B cell (primary cell): ENCODE data around the gene ZYG11A. TPM values are rescaled to one million over a fixed set of nuclear protein-coding genes. Genes with fewer than 3 reads are reported as not detected.

Source experiments
- ATAC-seq: fragments of 200-7000 bp; cut with Tn5 transposase; one replicate; pipeline ENCODE4 v1.10.0; 2021; ENCODE audit warnings: low read depth, mild to moderate bottlenecking, moderate number of reproducible peaks, moderate library complexity
- CTCF ChIA-PET: fragments of 350-600 bp; sonication (Branson Sonifier 250); formaldehyde crosslinking; loops from one replicate; lab custom pipeline; 2021; ENCODE audit warnings: antibody characterized with exemption, inconsistent platforms; lab: Charles Lee
- POLR2A ChIA-PET: fragments of 350-600 bp; sonication (Branson Sonifier 250); formaldehyde crosslinking; loops from one replicate; lab custom pipeline; 2021; ENCODE audit warnings: antibody characterized with exemption; lab: Charles Lee
- DNase-seq: peaks from one replicate; pipeline ENCODE4 v3.0.0; 2013
- H2AFZ ChIP-seq: 2 replicates; pipeline ENCODE4 v1.6.1; 2012; ENCODE audit warnings: mild to moderate bottlenecking, low read depth, low read length; ENCODE audit not compliant: insufficient read depth, poor library complexity, severe bottlenecking
- H3K27ac ChIP-seq, 2 donors: 1 replicate in 1 of 2; 2 replicates in 1 of 2; pipeline ENCODE4 v1.5.1; 2012 to 2013; ENCODE audit warnings: low read length in 2 of 2, mild to moderate bottlenecking in 2 of 2, moderate library complexity in 1 of 2
- H3K27me3 ChIP-seq, 4 experiments: fragments of 200-600 bp in 1 of 4; sonication (generic) in 1 of 4; replicated peaks in 1 of 4; 1 replicate in 2 of 4; 2 replicates in 2 of 4; pipeline versions ENCODE4 v1.6.1 to v1.7.0; 2013 to 2016; ENCODE audit warnings: low read length in 3 of 4, mild to moderate bottlenecking in 2 of 4, mixed read lengths in 1 of 4, moderate library complexity in 1 of 4; ENCODE audit not compliant: insufficient read depth in 4 of 4, control insufficient read depth in 3 of 4; ENCODE audit errors: control extremely low read depth in 1 of 4
- H3K36me3 ChIP-seq, 2 experiments: replicated peaks in 1 of 2; 1 replicate in 1 of 2; 2 replicates in 1 of 2; pipeline versions ENCODE4 v1.6.1 to v1.7.1; 2013; ENCODE audit warnings: low read length in 1 of 2; ENCODE audit not compliant: insufficient read depth in 2 of 2, control insufficient read depth in 1 of 2; ENCODE audit errors: control extremely low read depth in 1 of 2, extremely low read depth in 1 of 2
- H3K4me1 ChIP-seq, 2 donors: fragments of 200-600 bp in 1 of 2; sonication (generic) in 1 of 2; 1 replicate in 1 of 2; 2 replicates in 1 of 2; pipeline versions ENCODE4 v1.5.1 to v1.6.1; 2013 to 2017; ENCODE audit warnings: low read length in 2 of 2; ENCODE audit not compliant: control insufficient read depth in 2 of 2, insufficient read depth in 2 of 2
- H3K4me2 ChIP-seq: replicated peaks from 2 replicates; pipeline ENCODE3; 2012; ENCODE audit warnings: mild to moderate bottlenecking, low read depth, low read length; ENCODE audit not compliant: poor library complexity, severe bottlenecking
- H3K4me3 ChIP-seq, 5 experiments: fragments of 200-600 bp in 1 of 5; sonication (generic) in 1 of 5; 1 replicate in 3 of 5; 2 replicates in 2 of 5; pipeline versions ENCODE4 v1.5.1 to v1.7.0; 2011 to 2016; ENCODE audit warnings: low read length in 4 of 5, mild to moderate bottlenecking in 4 of 5, low read depth in 2 of 5, control low read depth in 1 of 5, moderate library complexity in 1 of 5; ENCODE audit not compliant: insufficient read depth in 1 of 5; ENCODE audit errors: control extremely low read depth in 1 of 5, extremely low read depth in 1 of 5
- H3K79me2 ChIP-seq: fragments of 200-600 bp; sonication (generic); one replicate; pipeline ENCODE4 v1.6.0; 2016; ENCODE audit warnings: low read length; ENCODE audit not compliant: control insufficient read depth, insufficient read depth
- H3K9ac ChIP-seq: fragments of 200-600 bp; sonication (generic); 2 replicates; pipeline ENCODE4 v1.6.1; 2017; ENCODE audit warnings: mild to moderate bottlenecking, low read length, moderate library complexity
- H3K9me3 ChIP-seq, 3 donors: one replicate each; pipeline versions ENCODE4 v1.6.1 to v1.7.1; 2013; ENCODE audit warnings: low read length in 2 of 3; ENCODE audit not compliant: control insufficient read depth in 2 of 3, insufficient read depth in 1 of 3; ENCODE audit errors: control extremely low read depth in 1 of 3
- H4K20me1 ChIP-seq: 2 replicates; pipeline ENCODE4 v1.6.0; 2012; ENCODE audit warnings: mild to moderate bottlenecking, low read length; ENCODE audit not compliant: insufficient read depth, control insufficient read depth, poor library complexity, severe bottlenecking
- H3K27ac Mint-ChIP-seq: one replicate; pipeline ENCODE4 v1.8.0; 2021; ENCODE audit warnings: mixed read lengths
- H3K27me3 Mint-ChIP-seq: one replicate; pipeline ENCODE4 v1.8.0; 2021; ENCODE audit warnings: mixed read lengths
- H3K4me1 Mint-ChIP-seq: one replicate; pipeline ENCODE4 v1.8.0; 2021; ENCODE audit warnings: mixed read lengths
- H3K4me3 Mint-ChIP-seq: one replicate; pipeline ENCODE4 v1.8.0; 2021; ENCODE audit warnings: mixed read lengths
- H3K9me3 Mint-ChIP-seq: one replicate; pipeline ENCODE4 v1.8.0; 2022; ENCODE audit warnings: mixed read lengths; ENCODE audit not compliant: insufficient read depth
- EZH2 ChIP-seq: IDR thresholded peaks from 2 replicates; pipeline ENCODE4 v1.6.1; 2012; ENCODE audit warnings: borderline replicate concordance, low read depth, mild to moderate bottlenecking, moderate library complexity, low read length; ENCODE audit not compliant: insufficient read depth, poor library complexity, severe bottlenecking
- WGBS: methylation state at CpG from one replicate; pipeline ENCODE4 v1.1.5; 2013; ENCODE audit warnings: missing lambda C conversion rate; ENCODE audit not compliant: insufficient coverage; 5-methylcytosine and 5-hydroxymethylcytosine counted together
- intact Hi-C: fragments of 100-400 bp; cut with micrococcal nuclease; formaldehyde crosslinking; loops from one replicate; pipeline ENCODE4 v1.10.0; 2022
- polyA plus RNA-seq: library from polyadenylated mRNA; depleted of rRNA; stranded (reverse); fragments of >200 nt; gene quantifications from 2 replicates; pipeline ENCODE4 v1.2.3, GENCODE V29; 2012
- total RNA-seq, 2 donors: library from RNA; stranded (reverse); fragments of 120-200 nt in 1 of 2; gene quantifications; 1 replicate in 1 of 2; 2 replicates in 1 of 2; pipeline versions ENCODE4 v1.2.3 to v1.2.4, GENCODE V29; 2013 to 2022
- TF ChIP-seq, protein P1 (sequence below): fragments of 200-600 bp; IDR thresholded peaks from one replicate; pipeline ENCODE4 v1.8.0; 2022; ENCODE audit warnings: antibody characterized with exemption, mild to moderate bottlenecking

Gene ZYG11A
- total and polyA plus RNA-seq, 2 donors (not counting 1 experiment from before 2014, with no cell fraction given), result 0.24 to 1.5 TPM

- Mint-ChIP-seq H3K9me3 (no peaks in the 10 kb centered on the region), H3K27ac (no peak overlapping the region), H3K4me1 (no peaks in the 10 kb centered on the region), H3K4me3 (no peak overlapping the region), H3K27me3 (no peaks in the 10 kb centered on the region)
- no peak overlapping the region for H2AFZ ChIP-seq
- no peak overlapping the region for H3K9ac ChIP-seq
- H4K20me1 ChIP-seq, result no peaks in the 10 kb centered on the region
- H3K4me2 ChIP-seq, result no peak overlapping the region
- no peak overlapping the region for H3K4me3 ChIP-seq
- CTCF ChIA-PET, result interaction anchor here (0.6 kb wide), 1 partner anchor 1662 kb away, joined by 3 read pairs; no protein-coding TSS in a partner anchor
- no peaks in the 10 kb centered on the region for H3K4me1 ChIP-seq
- H3K36me3 ChIP-seq, result no peaks in the 10 kb centered on the region
- intact Hi-C loops, result no loop called here
- no peaks in the 10 kb centered on the region for H3K9me3 ChIP-seq
- no CpG with 5 or more reads among the region's 2 CpGs for WGBS
- no peak for DNase-seq
- TF ChIP-seq, protein P1, sequence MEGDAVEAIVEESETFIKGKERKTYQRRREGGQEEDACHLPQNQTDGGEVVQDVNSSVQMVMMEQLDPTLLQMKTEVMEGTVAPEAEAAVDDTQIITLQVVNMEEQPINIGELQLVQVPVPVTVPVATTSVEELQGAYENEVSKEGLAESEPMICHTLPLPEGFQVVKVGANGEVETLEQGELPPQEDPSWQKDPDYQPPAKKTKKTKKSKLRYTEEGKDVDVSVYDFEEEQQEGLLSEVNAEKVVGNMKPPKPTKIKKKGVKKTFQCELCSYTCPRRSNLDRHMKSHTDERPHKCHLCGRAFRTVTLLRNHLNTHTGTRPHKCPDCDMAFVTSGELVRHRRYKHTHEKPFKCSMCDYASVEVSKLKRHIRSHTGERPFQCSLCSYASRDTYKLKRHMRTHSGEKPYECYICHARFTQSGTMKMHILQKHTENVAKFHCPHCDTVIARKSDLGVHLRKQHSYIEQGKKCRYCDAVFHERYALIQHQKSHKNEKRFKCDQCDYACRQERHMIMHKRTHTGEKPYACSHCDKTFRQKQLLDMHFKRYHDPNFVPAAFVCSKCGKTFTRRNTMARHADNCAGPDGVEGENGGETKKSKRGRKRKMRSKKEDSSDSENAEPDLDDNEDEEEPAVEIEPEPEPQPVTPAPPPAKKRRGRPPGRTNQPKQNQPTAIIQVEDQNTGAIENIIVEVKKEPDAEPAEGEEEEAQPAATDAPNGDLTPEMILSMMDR, result no peak
- no peak for TF ChIP-seq EZH2
- H3K27me3 ChIP-seq, result no peaks in the 10 kb centered on the region
- POLR2A ChIA-PET, result no interaction called here
- ATAC-seq, result no peak
- no peaks in the 10 kb centered on the region for H3K79me2 ChIP-seq
- no peak overlapping the region for H3K27ac ChIP-seq
Observed at GRCh38 chr1:52852854-52853253, 10.3 kb downstream of the ZYG11A start.

- Histone ChIP-seq H3K4me1 (no peaks in the 10 kb centered on the region), H3K36me3 (no peaks in the 10 kb centered on the region), H3K4me3 (no peak overlapping the region), H3K79me2 (no peaks in the 10 kb centered on the region), H3K9me3 (no peaks in the 10 kb centered on the region), H3K4me2 (no peak overlapping the region), H4K20me1 (no peaks in the 10 kb centered on the region), H3K27ac (no peak overlapping the region), H3K27me3 (no peaks in the 10 kb centered on the region), H3K9ac (no peak overlapping the region), H2AFZ (no peak overlapping the region)
- ChIA-PET CTCF (no interaction called here), POLR2A (no interaction called here)
- DNase-seq, result no peak
- H3K27ac Mint-ChIP-seq, result no peak overlapping the region
- H3K4me3 Mint-ChIP-seq, result no peak overlapping the region
- no peaks in the 10 kb centered on the region for H3K4me1 Mint-ChIP-seq
- no peak for TF ChIP-seq EZH2
- TF ChIP-seq, protein P1, result no peak
- H3K27me3 Mint-ChIP-seq, result no peaks in the 10 kb centered on the region
- H3K9me3 Mint-ChIP-seq, result no peaks in the 10 kb centered on the region
- WGBS, result no CpG with 5 or more reads among the region's 4 CpGs
- intact Hi-C loops, result no loop called here
- no peak for ATAC-seq
Observed at GRCh38 chr1:52855584-52855983, 13.0 kb downstream of the ZYG11A start.
